Caki2 (cell line): ENCODE results near the gene BGLAP. TPM values are rescaled to one million over a fixed set of nuclear protein-coding genes. Genes with fewer than 3 reads are reported as not detected.
"Not testable (repeated sequence)": the region's sequence is repeated elsewhere in the genome, so short reads cannot be mapped to it uniquely, and the experiment has no call there.

ENCODE experiments used
- DNase-seq: peaks from one replicate; pipeline ENCODE4 v3.0.0-alpha.2; 2015; ENCODE audit warnings: low read depth
- in situ Hi-C: cut with HindIII; loops from 2 replicates; pipeline ENCODE4 v1.10.0; 2016; ENCODE audit warnings: low sequenced_read_pairs, low pct_unique_long_range_greater_than_20kb, mixed read lengths
- total RNA-seq: library from RNA; depleted of rRNA; stranded (reverse); fragments of >200 nt; shearing (Covaris generic); gene quantifications from 2 replicates; pipeline ENCODE4 v1.2.3, GENCODE V29; 2014; ENCODE audit warnings: low replicate concordance; rRNA removed

BGLAP gene
- not detected in 2 replicates for total RNA-seq

- in situ Hi-C loops = no loop called here
- no peak for DNase-seq
These were observed at the start of gene BGLAP for GRCh38 chr1:156241926-156242325. Gene BGLAP, plus strand, starts transcription at chr1:156242184. Its CDS starts 48 bp downstream, at chr1:156242232.

GRCh38 chr1:156193208-156193487 is 48.8 kb upstream of the BGLAP start:
- in situ Hi-C loops = no loop called here
- DNase-seq = no peak

DNA sequence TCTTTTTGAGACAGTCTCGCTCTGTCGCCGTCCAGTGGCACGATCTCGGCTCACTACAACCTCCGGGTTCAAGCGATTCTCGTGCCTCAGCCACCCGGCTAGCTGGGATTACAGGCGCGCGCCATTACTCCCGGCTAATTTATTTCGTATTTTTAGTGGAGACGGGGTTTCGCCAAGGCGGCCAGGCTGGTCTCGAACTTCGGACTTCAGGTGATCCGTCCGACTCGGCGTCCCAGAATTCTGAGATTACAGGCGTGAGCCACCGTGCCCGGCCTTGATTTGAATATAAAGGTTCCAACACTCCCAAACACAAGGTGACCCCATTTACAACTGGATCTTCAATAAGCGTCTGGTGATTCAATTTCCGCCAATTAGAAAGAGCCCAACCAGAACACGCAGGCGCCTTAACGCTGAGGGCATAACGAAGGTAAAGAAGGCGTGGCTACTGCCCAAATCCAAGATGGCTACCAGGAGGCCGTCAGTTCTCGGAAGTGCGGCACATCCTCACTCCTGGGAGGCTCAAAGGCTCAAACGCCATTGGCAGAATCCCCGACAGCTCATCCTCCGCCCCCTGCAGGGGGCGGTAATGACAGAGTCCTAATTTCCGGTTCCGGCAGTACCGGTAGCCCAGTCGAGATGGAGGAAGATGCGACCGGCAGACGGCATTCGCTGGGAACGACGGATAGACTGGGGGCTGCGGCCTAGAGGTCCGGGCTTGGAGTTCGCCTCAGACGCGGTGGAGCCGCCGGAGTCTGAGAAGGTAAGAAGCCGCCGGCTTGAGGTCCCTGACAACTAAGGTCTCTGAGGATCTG is 48.3 kb upstream of the BGLAP start, which contains the start of gene SLC25A44:
Gene SLC25A44, plus strand, starts transcription at position 617 of the 812 bp plus-strand sequence. CDS start 5,744 bp downstream, outside the sequence.
- DNase-seq = peak; percentile 99
- in situ Hi-C loops = no loop called here

- in situ Hi-C loops = no loop called here
- no peak for DNase-seq
These were observed 47.7 kb upstream of the BGLAP start for GRCh38 chr1:156194300-156194652.

DNA sequence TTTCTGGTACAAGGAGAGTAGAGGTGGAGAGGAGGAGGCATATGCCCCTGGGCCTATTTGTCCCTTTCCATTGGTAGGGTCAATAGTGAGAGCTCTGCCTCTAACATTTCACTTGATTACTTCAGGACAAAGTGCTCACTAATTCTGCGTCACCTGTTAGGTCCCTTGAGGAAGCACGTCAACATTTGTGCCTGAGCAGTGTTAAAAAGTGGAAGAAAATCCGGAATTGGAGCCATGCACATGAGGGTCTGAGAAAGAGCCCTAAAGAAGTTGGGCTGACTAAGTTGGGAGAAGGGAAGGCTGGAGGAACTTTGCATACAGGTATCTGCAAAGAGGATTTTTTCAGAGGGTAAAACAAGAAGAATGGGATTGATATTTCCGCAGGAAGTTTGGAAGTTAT is 46.1 kb upstream of the BGLAP start:
- in situ Hi-C loops = no loop called here
- no peak for DNase-seq

DNA sequence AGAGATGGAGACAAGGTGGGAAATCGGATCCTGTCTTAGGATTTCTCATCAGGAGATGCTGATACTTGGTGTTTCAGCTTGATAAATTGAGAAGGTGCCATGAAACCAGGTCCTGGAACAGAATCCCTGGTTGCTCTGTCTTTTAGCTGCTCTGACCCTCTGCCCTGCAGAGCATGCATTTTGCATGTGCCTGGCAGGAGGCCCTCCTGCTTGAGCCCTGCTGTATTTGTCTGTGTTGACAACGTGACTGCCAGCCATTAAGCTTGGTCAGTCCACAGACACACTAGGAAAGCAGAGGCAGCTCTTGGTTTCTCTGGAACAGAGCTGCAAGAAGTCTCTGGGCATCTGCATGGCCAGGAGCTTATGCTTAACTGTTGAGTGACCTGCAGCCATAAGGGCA is 45.5 kb upstream of the BGLAP start:
- no peak for DNase-seq
- in situ Hi-C loops = no loop called here

- DNase-seq = no peak
- in situ Hi-C loops = no loop called here
These were observed 43.1 kb upstream of the BGLAP start for GRCh38 chr1:156198831-156199349.

DNA sequence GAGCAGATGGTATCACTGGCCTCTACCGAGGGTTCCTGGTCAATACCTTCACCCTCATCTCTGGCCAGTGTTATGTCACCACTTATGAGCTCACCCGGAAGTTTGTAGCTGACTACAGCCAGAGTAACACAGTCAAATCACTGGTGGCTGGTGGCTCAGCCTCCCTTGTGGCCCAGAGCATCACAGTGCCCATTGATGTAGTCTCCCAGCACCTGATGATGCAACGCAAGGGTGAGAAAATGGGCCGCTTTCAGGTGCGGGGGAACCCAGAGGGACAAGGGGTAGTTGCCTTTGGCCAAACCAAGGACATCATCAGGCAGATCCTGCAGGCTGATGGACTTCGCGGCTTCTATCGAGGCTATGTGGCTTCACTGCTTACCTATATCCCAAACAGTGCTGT is 41.9 kb upstream of the BGLAP start:
- in situ Hi-C loops = no loop called here
- DNase-seq = no peak

DNA sequence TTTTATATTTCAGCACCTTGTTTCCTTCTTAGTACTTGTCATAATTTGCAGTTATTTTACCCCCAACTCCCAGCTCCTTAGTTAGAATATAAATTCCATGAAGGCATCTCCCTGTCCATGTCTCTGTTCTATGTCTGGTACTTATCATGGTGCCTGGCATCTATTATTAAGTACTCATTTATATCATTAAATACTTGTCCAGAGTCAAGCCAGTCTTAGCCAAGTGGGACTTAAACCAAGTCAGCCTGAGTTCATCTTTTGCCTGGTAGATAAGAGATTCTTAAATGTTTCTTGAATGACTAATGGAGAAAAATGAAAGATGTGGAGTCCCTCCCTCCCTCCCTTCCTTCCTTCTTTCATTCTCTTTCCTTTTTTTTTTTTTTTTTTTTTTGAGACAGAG is 38.7 kb upstream of the BGLAP start:
- no peak for DNase-seq
- in situ Hi-C loops = no loop called here

GRCh38 chr1:156204686-156205085 is 37.3 kb upstream of the BGLAP start:
- no peak for DNase-seq
- in situ Hi-C loops = no loop called here

DNA sequence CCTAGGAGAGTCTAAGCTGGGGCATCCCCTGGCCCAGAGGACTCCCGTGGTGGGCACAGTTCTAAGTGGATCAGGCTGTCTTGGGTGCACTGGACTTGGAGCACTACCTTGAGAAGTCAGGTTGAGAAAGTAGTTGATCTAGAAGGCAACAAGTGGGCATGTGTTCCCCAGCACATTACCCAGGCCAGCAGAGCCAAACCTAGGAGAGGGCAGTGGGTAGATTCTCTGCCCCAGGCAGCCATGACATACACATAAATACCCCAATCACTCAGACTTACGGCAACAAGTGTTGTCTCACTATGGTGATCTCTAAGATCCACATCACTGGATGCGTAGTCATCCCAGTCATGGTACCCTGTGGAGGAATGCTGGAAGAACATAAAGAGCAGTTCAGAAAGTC is 30.7 kb upstream of the BGLAP start:
- in situ Hi-C loops = no loop called here
- no peak for DNase-seq

GRCh38 chr1:156212130-156212529 is 29.9 kb upstream of the BGLAP start:
- no peak for DNase-seq
- in situ Hi-C loops = no loop called here

GRCh38 chr1:156212833-156213643 is 28.9 kb upstream of the BGLAP start, which contains the start of gene PMF1:
Gene PMF1, plus strand, starts transcription at chr1:156213007. Its CDS starts 9 bp downstream, at chr1:156213016.
- DNase-seq = peak; percentile 97
- in situ Hi-C loops = no loop called here

GRCh38 chr1:156213644-156213966 is 28.4 kb upstream of the BGLAP start:
- in situ Hi-C loops = no loop called here
- DNase-seq = no peak

DNA sequence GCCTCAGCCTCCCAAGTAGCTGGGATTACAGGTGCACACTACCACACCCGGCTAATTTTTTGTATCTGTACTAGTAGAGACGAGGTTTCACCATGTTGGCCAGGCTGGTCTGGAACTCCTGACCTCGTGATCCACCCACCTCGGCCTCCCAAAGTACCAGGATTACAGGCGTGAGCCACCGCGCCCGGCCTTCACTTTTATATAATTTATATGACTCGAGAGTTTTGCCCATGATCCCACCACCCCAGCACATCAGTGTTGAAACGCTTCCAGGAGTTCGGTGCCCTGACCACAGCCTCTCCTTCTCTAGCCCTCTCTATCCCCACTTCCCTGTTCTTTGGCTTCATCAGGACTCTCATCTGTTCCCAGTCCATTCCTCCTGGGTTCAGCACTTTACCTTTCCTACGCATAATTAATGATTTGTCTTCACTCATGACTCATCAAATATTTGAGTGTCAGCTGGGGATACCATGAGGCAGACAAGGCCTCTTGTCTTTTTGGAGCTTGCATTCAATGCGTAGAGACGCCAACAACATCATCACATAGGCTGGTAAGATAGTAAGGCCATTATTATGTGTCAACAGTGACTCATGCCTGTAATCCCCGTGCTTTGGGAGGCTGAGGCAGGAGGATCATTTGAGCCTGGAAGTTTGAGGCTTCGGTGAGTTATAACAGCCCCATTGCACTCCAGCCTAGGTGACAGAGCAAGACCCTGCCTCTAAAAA is 27.8 kb upstream of the BGLAP start:
- peak; percentile 84 for DNase-seq
- in situ Hi-C loops = no loop called here

DNA sequence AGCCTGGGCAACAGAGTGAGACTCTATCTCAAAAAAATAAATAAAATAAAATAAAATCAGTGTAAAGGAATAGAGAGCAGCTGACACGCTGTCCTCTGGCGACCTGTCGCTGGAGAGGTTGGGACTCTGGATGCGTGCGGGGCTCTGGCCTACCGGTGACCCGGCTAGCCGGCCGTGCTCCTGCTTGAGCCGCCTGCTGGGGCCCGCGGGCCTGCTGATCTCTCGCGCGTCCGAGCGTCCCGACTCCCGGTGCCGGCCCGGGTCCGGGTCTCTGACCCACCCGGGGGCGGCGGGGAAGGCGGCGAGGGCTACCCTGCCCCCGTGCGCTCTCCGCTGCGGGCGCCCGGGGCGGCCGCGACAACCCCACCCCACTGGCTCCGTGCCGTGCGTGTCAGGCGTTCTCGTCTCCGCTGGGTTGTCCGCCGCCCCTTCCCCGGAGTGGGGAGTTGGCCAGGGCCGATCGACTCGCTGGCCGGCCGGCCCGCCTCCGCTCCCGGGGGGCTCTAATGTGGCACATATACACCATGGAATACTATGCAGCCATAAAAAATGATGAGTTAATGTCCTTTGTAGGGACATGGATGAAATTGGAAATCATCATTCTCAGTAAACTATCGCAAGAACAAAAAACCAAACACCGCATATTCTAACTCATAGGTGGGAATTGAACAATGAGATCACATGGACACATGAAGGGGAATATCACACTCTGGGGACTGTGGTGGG is 25.5 kb upstream of the BGLAP start:
- in situ Hi-C loops, DNase-seq: not testable (repeated sequence)

DNA sequence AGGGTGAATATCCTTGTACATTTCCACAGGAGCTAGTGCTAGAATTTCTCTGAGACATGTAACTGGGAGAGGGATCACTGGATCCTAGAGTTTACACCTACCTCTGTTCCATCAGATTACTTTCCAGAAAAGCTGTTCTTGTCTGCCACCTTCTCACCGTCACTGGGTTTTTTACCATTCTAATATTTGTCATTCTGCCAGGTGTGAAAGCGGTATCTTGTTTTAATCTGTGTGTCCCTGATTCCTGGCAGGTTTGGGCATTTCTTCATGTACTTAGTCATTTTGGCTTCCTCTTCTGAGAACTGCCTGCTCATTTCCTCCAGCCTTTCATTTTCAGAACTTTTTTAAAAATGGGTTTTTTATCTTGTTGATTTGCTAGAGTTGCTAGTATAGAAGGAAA is 24.1 kb upstream of the BGLAP start:
- in situ Hi-C loops = no loop called here
- DNase-seq = no peak

DNA sequence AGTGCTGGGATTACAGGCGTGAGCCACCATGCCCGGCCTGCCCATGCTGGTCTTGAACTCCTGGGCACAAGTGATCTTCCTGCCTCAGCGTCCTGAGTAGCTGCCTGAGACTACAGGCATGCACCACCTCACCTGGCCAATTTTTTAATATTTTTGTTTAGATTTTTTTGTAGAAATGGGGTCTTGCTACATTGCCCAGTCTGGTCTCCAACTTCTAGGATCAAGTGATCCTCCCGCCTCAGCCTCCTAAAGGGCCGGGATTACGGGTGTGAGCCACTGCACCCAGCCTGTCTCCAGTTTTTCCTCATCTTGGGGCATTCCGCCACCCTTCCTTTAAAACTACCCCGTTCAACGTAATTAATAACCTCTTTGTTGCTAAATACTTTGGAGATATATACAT is 21.8 kb upstream of the BGLAP start:
- in situ Hi-C loops = no loop called here
- no peak for DNase-seq
